ENCODE measurements around the gene TTLL3.
"Not testable (repeated sequence)": the region's sequence is repeated elsewhere in the genome, so short reads cannot be mapped to it uniquely, and the experiment has no call there.

Gene TTLL3

GRCh38 chr3:9875448-9875847 lies 65.4 kb downstream of the TTLL3 start:
- DNase-seq: no peak

GRCh38 chr3:9876255-9876654 lies 66.2 kb downstream of the TTLL3 start:
- DNase-seq: not testable (repeated sequence)

GRCh38 chr3:9876991-9877390 lies 66.9 kb downstream of the TTLL3 start:
- DNase-seq: no peak

- DNase-seq: no peak
Measured at GRCh38 chr3:9878700-9879099, 68.6 kb downstream of the TTLL3 start.

GRCh38 chr3:9879830-9880549 lies 69.9 kb downstream of the TTLL3 start, which contains the start of gene CIDEC:
Gene CIDEC, minus strand, starts transcription at chr3:9880253. Its CDS starts 1,767 bp downstream, at chr3:9878486.
- DNase-seq: no peak

DNA sequence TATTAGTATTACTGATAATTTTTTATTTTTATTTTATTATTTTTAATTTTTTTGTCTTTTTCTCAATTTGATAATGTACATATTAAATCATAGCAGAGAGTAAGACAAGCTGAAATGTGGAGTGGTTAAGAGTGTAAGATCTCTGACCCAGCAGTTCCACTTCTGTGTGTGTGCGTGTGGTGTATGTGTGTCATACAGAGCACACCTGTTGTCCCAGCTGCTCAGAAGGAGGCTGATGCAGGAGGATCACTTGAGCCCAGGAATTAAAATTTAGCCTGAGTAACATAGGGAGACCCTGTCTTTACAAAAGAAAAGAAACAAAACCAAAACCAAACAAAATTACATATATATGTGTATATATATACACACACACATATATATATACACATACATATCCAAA lies 71.4 kb downstream of the TTLL3 start:
- DNase-seq: no peak

- DNase-seq: no peak
Measured at GRCh38 chr3:9883706-9884554, 73.9 kb downstream of the TTLL3 start.

DNA sequence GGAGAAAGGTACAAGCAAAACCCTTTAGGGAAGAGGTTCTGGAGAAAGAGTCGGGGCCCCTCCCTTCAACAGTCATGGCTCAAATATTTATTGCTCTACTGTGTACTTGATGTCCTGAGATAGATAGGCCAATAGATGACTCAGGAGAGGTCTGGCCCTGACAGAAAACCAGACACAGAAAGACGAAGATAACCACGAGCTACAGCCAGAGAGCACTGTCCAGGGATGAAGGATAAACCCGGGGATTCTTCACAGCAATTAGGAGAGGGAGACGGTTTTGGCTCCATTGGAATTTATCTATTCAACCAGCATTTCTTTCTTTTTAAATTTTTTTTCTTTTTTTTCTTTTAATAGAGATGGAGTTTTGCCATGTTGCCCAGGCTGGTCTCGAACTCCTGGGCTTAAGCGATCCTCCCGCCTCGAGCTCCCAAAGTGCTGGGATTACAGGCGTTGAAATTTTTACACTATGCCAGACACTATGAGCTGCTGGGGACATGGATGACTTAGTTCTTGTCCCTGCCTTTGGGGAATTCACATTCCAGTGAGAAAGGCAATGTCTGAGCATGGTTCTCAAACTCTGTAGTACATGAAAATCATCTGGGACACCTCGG lies 74.6 kb downstream of the TTLL3 start:
- DNase-seq: no peak

All from MV-4-11 (cell line).